ENCODE data around the gene RRP15.

Gene RRP15

DNA sequence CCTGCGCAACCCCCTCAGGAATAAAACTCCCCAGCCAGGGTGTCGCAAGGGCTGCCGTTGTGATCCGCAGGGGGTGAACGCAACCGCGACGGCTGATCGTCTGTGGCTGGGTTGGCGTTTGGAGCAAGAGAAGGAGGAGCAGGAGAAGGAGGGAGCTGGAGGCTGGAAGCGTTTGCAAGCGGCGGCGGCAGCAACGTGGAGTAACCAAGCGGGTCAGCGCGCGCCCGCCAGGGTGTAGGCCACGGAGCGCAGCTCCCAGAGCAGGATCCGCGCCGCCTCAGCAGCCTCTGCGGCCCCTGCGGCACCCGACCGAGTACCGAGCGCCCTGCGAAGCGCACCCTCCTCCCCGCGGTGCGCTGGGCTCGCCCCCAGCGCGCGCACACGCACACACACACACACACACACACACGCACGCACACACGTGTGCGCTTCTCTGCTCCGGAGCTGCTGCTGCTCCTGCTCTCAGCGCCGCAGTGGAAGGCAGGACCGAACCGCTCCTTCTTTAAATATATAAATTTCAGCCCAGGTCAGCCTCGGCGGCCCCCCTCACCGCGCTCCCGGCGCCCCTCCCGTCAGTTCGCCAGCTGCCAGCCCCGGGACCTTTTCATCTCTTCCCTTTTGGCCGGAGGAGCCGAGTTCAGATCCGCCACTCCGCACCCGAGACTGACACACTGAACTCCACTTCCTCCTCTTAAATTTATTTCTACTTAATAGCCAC is 60.7 kb downstream of the RRP15 start:
- TF ChIP-seq, protein P1, sequence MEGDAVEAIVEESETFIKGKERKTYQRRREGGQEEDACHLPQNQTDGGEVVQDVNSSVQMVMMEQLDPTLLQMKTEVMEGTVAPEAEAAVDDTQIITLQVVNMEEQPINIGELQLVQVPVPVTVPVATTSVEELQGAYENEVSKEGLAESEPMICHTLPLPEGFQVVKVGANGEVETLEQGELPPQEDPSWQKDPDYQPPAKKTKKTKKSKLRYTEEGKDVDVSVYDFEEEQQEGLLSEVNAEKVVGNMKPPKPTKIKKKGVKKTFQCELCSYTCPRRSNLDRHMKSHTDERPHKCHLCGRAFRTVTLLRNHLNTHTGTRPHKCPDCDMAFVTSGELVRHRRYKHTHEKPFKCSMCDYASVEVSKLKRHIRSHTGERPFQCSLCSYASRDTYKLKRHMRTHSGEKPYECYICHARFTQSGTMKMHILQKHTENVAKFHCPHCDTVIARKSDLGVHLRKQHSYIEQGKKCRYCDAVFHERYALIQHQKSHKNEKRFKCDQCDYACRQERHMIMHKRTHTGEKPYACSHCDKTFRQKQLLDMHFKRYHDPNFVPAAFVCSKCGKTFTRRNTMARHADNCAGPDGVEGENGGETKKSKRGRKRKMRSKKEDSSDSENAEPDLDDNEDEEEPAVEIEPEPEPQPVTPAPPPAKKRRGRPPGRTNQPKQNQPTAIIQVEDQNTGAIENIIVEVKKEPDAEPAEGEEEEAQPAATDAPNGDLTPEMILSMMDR (conservative IDR thresholded peaks at IDR 0.05; ENCODE audit: low read length) = no peak
- TF ChIP-seq EZH2phosphoT487 (IDR thresholded peaks at IDR 0.05; ENCODE audit: borderline replicate concordance) = no peak
- Histone ChIP-seq H3K27me3 (ENCODE audit: insufficient read depth, low read length, poor library complexity, severe bottlenecking) (peaks cover 6% of the 10 kb centered on the region), H2AFZ (ENCODE audit: low read length) (peak overlapping the region; percentile 97), H3F3A (ENCODE audit: low read depth) (no peaks in the 10 kb centered on the region; the same call in 1 of the 2 replicates), H3K79me2 (ENCODE audit: insufficient read depth, low read length) (no peaks in the 10 kb centered on the region), H3K4me1 (ENCODE audit: insufficient read depth, low read length, poor library complexity, severe bottlenecking) (peaks cover 12% of the 10 kb centered on the region), H3K9me3 (ENCODE audit: insufficient read depth, low read depth, low read length) (no peaks in the 10 kb centered on the region), H3K4me2 (ENCODE audit: low read depth, low read length, poor library complexity, severe bottlenecking) (peak overlapping the region; percentile 77), H3K36me3 (ENCODE audit: insufficient read depth, low read length) (no peaks in the 10 kb centered on the region), H3K9me2 (replicated peaks; ENCODE audit: low read depth, low read length) (no peaks in the 10 kb centered on the region), H3K9ac (ENCODE audit: low read depth, low read length, poor library complexity, severe bottlenecking) (peak overlapping the region; percentile 67), H4K20me1 (ENCODE audit: insufficient read depth, low read length, poor library complexity, severe bottlenecking) (no peaks in the 10 kb centered on the region), H3K4me3 (ENCODE audit: low read length, poor library complexity, severe bottlenecking) (peak overlapping the region; percentile 77)

DNA sequence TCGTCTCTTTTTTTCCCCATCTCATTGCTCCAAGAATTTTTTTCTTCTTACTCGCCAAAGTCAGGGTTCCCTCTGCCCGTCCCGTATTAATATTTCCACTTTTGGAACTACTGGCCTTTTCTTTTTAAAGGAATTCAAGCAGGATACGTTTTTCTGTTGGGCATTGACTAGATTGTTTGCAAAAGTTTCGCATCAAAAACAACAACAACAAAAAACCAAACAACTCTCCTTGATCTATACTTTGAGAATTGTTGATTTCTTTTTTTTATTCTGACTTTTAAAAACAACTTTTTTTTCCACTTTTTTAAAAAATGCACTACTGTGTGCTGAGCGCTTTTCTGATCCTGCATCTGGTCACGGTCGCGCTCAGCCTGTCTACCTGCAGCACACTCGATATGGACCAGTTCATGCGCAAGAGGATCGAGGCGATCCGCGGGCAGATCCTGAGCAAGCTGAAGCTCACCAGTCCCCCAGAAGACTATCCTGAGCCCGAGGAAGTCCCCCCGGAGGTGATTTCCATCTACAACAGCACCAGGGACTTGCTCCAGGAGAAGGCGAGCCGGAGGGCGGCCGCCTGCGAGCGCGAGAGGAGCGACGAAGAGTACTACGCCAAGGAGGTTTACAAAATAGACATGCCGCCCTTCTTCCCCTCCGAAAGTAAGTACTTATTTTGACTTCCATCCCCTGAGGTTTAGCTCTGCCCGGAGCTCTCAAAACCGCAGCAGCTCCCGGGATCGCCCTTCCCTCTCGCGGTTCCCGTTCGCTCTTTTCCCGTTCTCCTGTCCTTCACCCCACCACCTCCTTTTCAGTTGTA is 61.5 kb downstream of the RRP15 start:
- H3K27me3 ChIP-seq (ENCODE audit: insufficient read depth, low read length, poor library complexity, severe bottlenecking) = peaks cover 6% of the 10 kb centered on the region
- peak overlapping the region; percentile 77 for H3K4me2 ChIP-seq (ENCODE audit: low read depth, low read length, poor library complexity, severe bottlenecking)
- H3K9ac ChIP-seq (ENCODE audit: low read depth, low read length, poor library complexity, severe bottlenecking) = peak overlapping the region; percentile 67
- H4K20me1 ChIP-seq (ENCODE audit: insufficient read depth, low read length, poor library complexity, severe bottlenecking) = no peaks in the 10 kb centered on the region
- H3F3A ChIP-seq (ENCODE audit: low read depth) = no peaks in the 10 kb centered on the region; the same call in 1 of the 2 replicates
- peak overlapping the region; percentile 97 for H2AFZ ChIP-seq (ENCODE audit: low read length)
- no peaks in the 10 kb centered on the region for H3K79me2 ChIP-seq (ENCODE audit: insufficient read depth, low read length)
- no peaks in the 10 kb centered on the region for H3K9me3 ChIP-seq (ENCODE audit: insufficient read depth, low read depth, low read length)
- H3K36me3 ChIP-seq (ENCODE audit: insufficient read depth, low read length) = no peaks in the 10 kb centered on the region
- no peak for TF ChIP-seq EZH2phosphoT487 (IDR thresholded peaks at IDR 0.05; ENCODE audit: borderline replicate concordance)
- TF ChIP-seq, protein P1 (conservative IDR thresholded peaks at IDR 0.05; ENCODE audit: low read length) = no peak
- no peaks in the 10 kb centered on the region for H3K9me2 ChIP-seq (replicated peaks; ENCODE audit: low read depth, low read length)
- peak overlapping the region; percentile 77 for H3K4me3 ChIP-seq (ENCODE audit: low read length, poor library complexity, severe bottlenecking)
- H3K4me1 ChIP-seq (ENCODE audit: insufficient read depth, low read length, poor library complexity, severe bottlenecking) = peaks cover 19% of the 10 kb centered on the region

DNA sequence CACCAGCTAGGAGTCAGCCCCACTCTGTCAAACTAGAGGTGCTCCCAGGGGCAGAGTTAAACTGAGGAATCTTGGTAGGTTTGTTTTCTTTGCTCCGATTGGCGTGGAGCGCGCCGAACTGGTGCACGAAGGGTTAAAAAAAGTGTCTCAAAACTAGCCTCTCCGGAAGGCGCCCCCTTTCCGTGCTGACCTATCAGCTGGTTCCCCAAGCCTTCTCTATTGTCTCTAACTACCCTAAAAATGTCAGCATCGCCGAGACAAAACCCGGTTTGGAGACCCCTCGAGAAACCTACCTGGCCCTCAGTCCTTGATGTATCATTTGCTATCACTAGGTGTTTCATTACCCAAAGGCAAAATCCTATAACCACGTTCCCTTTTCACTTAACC is 62.2 kb downstream of the RRP15 start:
- H3K79me2 ChIP-seq (ENCODE audit: insufficient read depth, low read length) = no peaks in the 10 kb centered on the region
- no peak overlapping the region for H3K4me2 ChIP-seq (ENCODE audit: low read depth, low read length, poor library complexity, severe bottlenecking)
- H3K36me3 ChIP-seq (ENCODE audit: insufficient read depth, low read length) = no peaks in the 10 kb centered on the region
- H3K27me3 ChIP-seq (ENCODE audit: insufficient read depth, low read length, poor library complexity, severe bottlenecking) = peaks cover 6% of the 10 kb centered on the region
- TF ChIP-seq, protein P1 (conservative IDR thresholded peaks at IDR 0.05; ENCODE audit: low read length) = no peak
- TF ChIP-seq EZH2phosphoT487 (IDR thresholded peaks at IDR 0.05; ENCODE audit: borderline replicate concordance) = no peak
- H3K4me1 ChIP-seq (ENCODE audit: insufficient read depth, low read length, poor library complexity, severe bottlenecking) = peaks cover 19% of the 10 kb centered on the region
- H3K9ac ChIP-seq (ENCODE audit: low read depth, low read length, poor library complexity, severe bottlenecking) = no peak overlapping the region
- H3K9me2 ChIP-seq (replicated peaks; ENCODE audit: low read depth, low read length) = no peaks in the 10 kb centered on the region
- no peaks in the 10 kb centered on the region; the same call in 1 of the 2 replicates for H3F3A ChIP-seq (ENCODE audit: low read depth)
- no peaks in the 10 kb centered on the region for H4K20me1 ChIP-seq (ENCODE audit: insufficient read depth, low read length, poor library complexity, severe bottlenecking)
- no peaks in the 10 kb centered on the region for H3K9me3 ChIP-seq (ENCODE audit: insufficient read depth, low read depth, low read length)
- no peak overlapping the region for H3K4me3 ChIP-seq (ENCODE audit: low read length, poor library complexity, severe bottlenecking)
- no peak overlapping the region for H2AFZ ChIP-seq (ENCODE audit: low read length)
